ENCODE measurements around the gene EFCAB12.

GRCh38 chr3:129360705-129361460 lies 67.6 kb downstream of the EFCAB12 start:
- no peak for TF ChIP-seq CTCF (conservative IDR thresholded peaks at IDR 0.05; ENCODE audit: low read length)
- no peak for TF ChIP-seq EZH2phosphoT487 (IDR thresholded peaks at IDR 0.05; ENCODE audit: borderline replicate concordance, low read depth, low read length)
